Measurements from ENCODE around the gene RMND1. TPM values are rescaled to one million over a fixed set of nuclear protein-coding genes. Genes with fewer than 3 reads are reported as not detected.

The RMND1 gene
- total and polyA plus RNA-seq, 7 experiments from 2014 or later, result 7.6 to 21.5 (median 15.3) TPM

DNA sequence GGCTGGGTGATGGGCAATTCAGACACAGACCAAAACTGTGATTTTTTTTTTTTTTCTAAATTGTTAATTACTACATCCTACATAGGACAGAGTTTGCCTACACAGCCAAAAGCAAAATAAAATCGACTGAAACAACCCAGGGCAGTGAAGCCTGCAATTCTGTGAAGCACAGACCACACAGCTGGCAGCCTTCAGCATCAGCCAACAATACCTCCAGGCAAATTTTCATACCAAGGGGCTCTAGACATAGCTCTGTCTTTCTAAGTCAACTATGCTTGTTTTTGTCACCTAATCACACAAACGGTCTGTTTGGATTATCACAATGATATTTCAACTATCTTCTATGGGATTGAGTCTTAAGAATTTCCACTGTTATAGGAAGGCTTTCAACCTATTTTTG is 17.6 kb downstream of the RMND1 start:
- POLR2A ChIA-PET, result interaction anchor here (1.2 to 1.3 kb wide), 2 partner anchors 18 to 24 kb away, joined by 3 to 6 read pairs; partner anchors contain the start of gene RMND1
- peaks cover 3 to 34% (median 8%) of the 10 kb centered on the region in 3 experiments for H3K36me3 ChIP-seq (ENCODE audit: control insufficient read depth in 2 of 3, insufficient read depth in 3 of 3, low read length in 3 of 3)

GRCh38 chr6:151432651-151433050 is 19.3 kb downstream of the RMND1 start:
- Histone ChIP-seq H3K27ac (ENCODE audit: low read depth, low read length) (no peak overlapping the region), H3K4me3 (ENCODE audit: low read length) (no peak overlapping the region), H3K36me3 (ENCODE audit: control insufficient read depth in 2 of 3, insufficient read depth in 3 of 3, low read length in 3 of 3) (peaks cover 3 to 40% (median 8%) of the 10 kb centered on the region in 3 experiments), H3K27me3 (ENCODE audit: control insufficient read depth in 2 of 2, insufficient read depth in 2 of 2, low read length in 2 of 2) (no peaks in the 10 kb centered on the region), H3K4me1 (ENCODE audit: control insufficient read depth in 2 of 2, insufficient read depth in 2 of 2, low read length in 2 of 2) (no peaks in the 10 kb centered on the region), H3K9me3 (ENCODE audit: control insufficient read depth in 2 of 3, low read length in 3 of 3) (no peaks in the 10 kb centered on the region)
- Mint-ChIP-seq H3K4me1 (peaks cover 3 to 15% (median 5%) of the 10 kb centered on the region in 7 donors), H3K9me3 (no peaks in the 10 kb centered on the region), H3K27me3 (no peaks in the 10 kb centered on the region), H3K27ac (no peak overlapping the region), H3K36me3 (peaks cover 8 to 25% (median 16%) of the 10 kb centered on the region in 5 donors), H3K4me3 (no peak overlapping the region)
- DNase-seq, result no peak
- ChIA-PET POLR2A (interaction anchor here (1.1 kb wide), 1 partner anchor 9 kb away, joined by 4 read pairs; no protein-coding TSS in a partner anchor), CTCF (no interaction called here)
- ATAC-seq, result no peak
- intact Hi-C loops (cut with micrococcal nuclease), result no loop called here

More for the DNA sequence above, 17.6 kb downstream of the RMND1 start:
- Mint-ChIP-seq H3K9me3 (no peaks in the 10 kb centered on the region), H3K27me3 (no peaks in the 10 kb centered on the region), H3K4me1 (peaks cover 5 to 26% (median 14%) of the 10 kb centered on the region in 7 donors), H3K27ac (peak overlapping the region in 1 of 9 donors; percentile 28), H3K4me3 (no peak overlapping the region), H3K36me3 (peaks cover 8 to 19% (median 15%) of the 10 kb centered on the region in 5 donors)
- H3K4me3 ChIP-seq (ENCODE audit: low read length), result no peak overlapping the region
- no peaks in the 10 kb centered on the region for H3K9me3 ChIP-seq (ENCODE audit: control insufficient read depth in 2 of 3, low read length in 3 of 3)
- no peak for DNase-seq
- H3K27me3 ChIP-seq (ENCODE audit: control insufficient read depth in 2 of 2, insufficient read depth in 2 of 2, low read length in 2 of 2), result no peaks in the 10 kb centered on the region
- intact Hi-C loops (cut with micrococcal nuclease), result no loop called here
- H3K27ac ChIP-seq (ENCODE audit: low read depth, low read length), result no peak overlapping the region
- no peak for ATAC-seq
- H3K4me1 ChIP-seq (ENCODE audit: control insufficient read depth in 2 of 2, insufficient read depth in 2 of 2, low read length in 2 of 2), result no peaks in the 10 kb centered on the region
- CTCF ChIA-PET, result no interaction called here

DNA sequence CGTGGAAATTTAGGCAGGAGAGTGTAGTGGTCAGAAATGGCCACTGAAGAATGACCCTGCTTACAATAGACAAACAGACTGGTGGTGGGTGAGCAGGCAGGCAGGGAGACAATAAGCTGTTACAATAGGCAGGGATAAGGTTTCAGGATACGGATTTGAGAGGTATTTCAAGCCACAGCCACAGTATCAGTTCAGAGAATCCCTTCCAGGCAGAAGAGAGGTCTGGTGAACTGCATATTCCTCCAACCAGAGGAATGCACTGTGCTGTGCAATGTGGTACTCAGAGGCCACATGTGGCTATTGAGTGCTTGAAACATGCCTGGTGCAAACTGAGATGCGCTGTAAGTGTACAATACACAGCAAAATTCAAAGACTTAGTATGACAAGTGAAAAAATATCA is 20.6 kb downstream of the RMND1 start:
- Mint-ChIP-seq H3K4me3 (no peak overlapping the region), H3K4me1 (peaks cover 0 to 7% (median 3%) of the 10 kb centered on the region in 7 donors), H3K9me3 (no peaks in the 10 kb centered on the region), H3K27ac (peak overlapping the region in 2 of 9 donors; percentile 1 to 38), H3K27me3 (no peaks in the 10 kb centered on the region), H3K36me3 (peaks cover 12 to 30% (median 22%) of the 10 kb centered on the region in 5 donors)
- H3K4me1 ChIP-seq (ENCODE audit: control insufficient read depth in 2 of 2, insufficient read depth in 2 of 2, low read length in 2 of 2), result no peaks in the 10 kb centered on the region
- H3K9me3 ChIP-seq (ENCODE audit: control insufficient read depth in 2 of 3, low read length in 3 of 3), result no peaks in the 10 kb centered on the region
- no peak for DNase-seq
- H3K36me3 ChIP-seq (ENCODE audit: control insufficient read depth in 2 of 3, insufficient read depth in 3 of 3, low read length in 3 of 3), result peaks cover 3 to 42% (median 9%) of the 10 kb centered on the region in 3 experiments
- intact Hi-C loops (cut with micrococcal nuclease), result no loop called here
- no peak for ATAC-seq
- no peak overlapping the region for H3K4me3 ChIP-seq (ENCODE audit: low read length)
- H3K27ac ChIP-seq (ENCODE audit: low read depth, low read length), result no peak overlapping the region
- CTCF ChIA-PET, result no interaction called here
- H3K27me3 ChIP-seq (ENCODE audit: control insufficient read depth in 2 of 2, insufficient read depth in 2 of 2, low read length in 2 of 2), result no peaks in the 10 kb centered on the region
- POLR2A ChIA-PET, result no interaction called here

DNA sequence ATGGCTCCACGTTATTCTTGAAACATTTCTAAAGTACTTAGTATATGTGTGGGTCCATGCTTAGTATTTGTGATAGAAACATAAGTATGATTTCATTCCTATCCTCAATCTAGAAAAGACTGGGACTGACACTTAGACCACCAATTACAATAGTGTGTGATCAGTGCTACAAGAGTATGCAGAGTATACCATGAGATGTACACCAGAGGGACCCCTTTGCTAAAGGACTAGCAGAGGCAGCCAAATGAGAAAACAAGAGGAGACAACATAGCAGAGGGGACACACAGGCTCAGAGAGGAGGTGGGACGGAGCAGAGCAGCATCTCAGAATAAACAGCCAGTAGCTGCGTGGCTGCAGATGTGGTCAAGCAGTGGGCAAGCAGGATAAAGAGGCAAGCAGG is 21.0 kb downstream of the RMND1 start:
- POLR2A ChIA-PET, result interaction anchor here (0.9 kb wide), 1 partner anchor 10 kb away, joined by 5 read pairs; no protein-coding TSS in a partner anchor
- Histone ChIP-seq H3K27ac (ENCODE audit: low read depth, low read length) (no peak overlapping the region), H3K4me3 (ENCODE audit: low read length) (no peak overlapping the region), H3K27me3 (ENCODE audit: control insufficient read depth in 2 of 2, insufficient read depth in 2 of 2, low read length in 2 of 2) (no peaks in the 10 kb centered on the region), H3K9me3 (ENCODE audit: control insufficient read depth in 2 of 3, low read length in 3 of 3) (no peaks in the 10 kb centered on the region), H3K36me3 (ENCODE audit: control insufficient read depth in 2 of 3, insufficient read depth in 3 of 3, low read length in 3 of 3) (peaks cover 3 to 44% (median 13%) of the 10 kb centered on the region in 3 experiments), H3K4me1 (ENCODE audit: control insufficient read depth in 2 of 2, insufficient read depth in 2 of 2, low read length in 2 of 2) (no peaks in the 10 kb centered on the region)
- Mint-ChIP-seq H3K9me3 (no peaks in the 10 kb centered on the region), H3K4me3 (no peak overlapping the region), H3K27me3 (no peaks in the 10 kb centered on the region), H3K27ac (peak overlapping the region in 2 of 9 donors; percentile 1 to 38), H3K4me1 (peaks cover 0 to 5% (median 4%) of the 10 kb centered on the region in 7 donors), H3K36me3 (peaks cover 17 to 33% (median 27%) of the 10 kb centered on the region in 5 donors)
- CTCF ChIA-PET, result no interaction called here
- intact Hi-C loops (cut with micrococcal nuclease), result no loop called here
- ATAC-seq, result no peak
- DNase-seq, result no peak

- POLR2A ChIA-PET, result no interaction called here
- CTCF ChIA-PET, result no interaction called here
- H3K36me3 Mint-ChIP-seq, result peaks cover 20 to 44% (median 31%) of the 10 kb centered on the region in 5 donors
- no peaks in the 10 kb centered on the region for H3K9me3 Mint-ChIP-seq
- ATAC-seq, result no peak
- H3K4me3 ChIP-seq (ENCODE audit: low read length), result no peak overlapping the region
- H3K36me3 ChIP-seq (ENCODE audit: control insufficient read depth in 2 of 3, insufficient read depth in 3 of 3, low read length in 3 of 3), result peaks cover 3 to 50% (median 13%) of the 10 kb centered on the region in 3 experiments
- H3K27me3 ChIP-seq (ENCODE audit: control insufficient read depth in 2 of 2, insufficient read depth in 2 of 2, low read length in 2 of 2), result no peaks in the 10 kb centered on the region
- no peak for DNase-seq
- no peak overlapping the region for H3K27ac Mint-ChIP-seq
- H3K4me3 Mint-ChIP-seq, result no peak overlapping the region
- no peak overlapping the region for H3K27ac ChIP-seq (ENCODE audit: low read depth, low read length)
- no peaks in the 10 kb centered on the region for H3K27me3 Mint-ChIP-seq
- no peaks in the 10 kb centered on the region for H3K9me3 ChIP-seq (ENCODE audit: control insufficient read depth in 2 of 3, low read length in 3 of 3)
- H3K4me1 Mint-ChIP-seq, result peaks cover 0 to 5% (median 4%) of the 10 kb centered on the region in 7 donors
- intact Hi-C loops (cut with micrococcal nuclease), result no loop called here
- H3K4me1 ChIP-seq (ENCODE audit: control insufficient read depth in 2 of 2, insufficient read depth in 2 of 2, low read length in 2 of 2), result no peaks in the 10 kb centered on the region
These were observed 23.7 kb downstream of the RMND1 start for GRCh38 chr6:151428093-151428735.

DNA sequence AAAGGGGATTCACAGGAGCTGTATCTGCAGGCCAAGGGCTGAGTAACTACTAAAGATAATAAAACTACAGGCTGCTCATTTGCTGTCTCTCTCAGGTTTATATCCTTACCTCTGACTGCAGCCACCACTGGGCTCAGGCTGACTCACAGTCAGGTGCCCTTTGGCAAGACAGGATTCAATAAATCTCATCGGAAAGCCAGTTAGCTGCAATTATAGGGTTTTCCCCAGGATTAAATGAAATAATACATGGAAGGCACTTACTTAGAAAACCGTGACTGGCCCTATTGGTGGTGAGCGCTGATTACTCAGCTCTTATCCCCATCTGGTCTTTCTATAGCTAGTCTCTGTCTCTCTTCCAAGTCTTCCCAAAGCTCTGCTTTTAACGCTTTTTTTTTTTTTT is 26.4 kb downstream of the RMND1 start:
- Histone ChIP-seq H3K4me1 (ENCODE audit: control insufficient read depth in 2 of 2, insufficient read depth in 2 of 2, low read length in 2 of 2) (no peaks in the 10 kb centered on the region), H3K4me3 (ENCODE audit: low read length) (no peak overlapping the region), H3K36me3 (ENCODE audit: control insufficient read depth in 2 of 3, insufficient read depth in 3 of 3, low read length in 3 of 3) (peaks cover 0 to 33% (median 5%) of the 10 kb centered on the region in 3 experiments), H3K27ac (ENCODE audit: low read depth, low read length) (no peak overlapping the region), H3K9me3 (ENCODE audit: control insufficient read depth in 2 of 3, low read length in 3 of 3) (no peaks in the 10 kb centered on the region), H3K27me3 (ENCODE audit: control insufficient read depth in 2 of 2, insufficient read depth in 2 of 2, low read length in 2 of 2) (no peaks in the 10 kb centered on the region)
- Mint-ChIP-seq H3K4me3 (no peak overlapping the region), H3K4me1 (peaks cover 0 to 3% (median 0%) of the 10 kb centered on the region in 7 donors), H3K27ac (peak overlapping the region in 1 of 9 donors; percentile 58), H3K27me3 (no peaks in the 10 kb centered on the region), H3K36me3 (peaks cover 8 to 40% (median 22%) of the 10 kb centered on the region in 5 donors), H3K9me3 (no peaks in the 10 kb centered on the region)
- ATAC-seq, result no peak
- intact Hi-C loops (cut with micrococcal nuclease), result no loop called here
- CTCF ChIA-PET, result interaction anchor here (0.7 kb wide), 1 partner anchor 35 kb away, joined by 4 read pairs; no protein-coding TSS in a partner anchor
- no peak for DNase-seq
- POLR2A ChIA-PET, result interaction anchor here (0.9 kb wide), 1 partner anchor 9 kb away, joined by 3 read pairs; no protein-coding TSS in a partner anchor

Measured in naive thymus-derived CD4-positive, alpha-beta T cell (primary cell).